HG03521 (cell line): ENCODE measurements around the gene KCP.

Source experiments
- ATAC-seq: cut with Tn5 transposase; IDR thresholded peaks from one replicate; pipeline ENCODE4 v1.9.1; 2021; ENCODE audit warnings: mild to moderate bottlenecking, moderate library complexity; ENCODE audit not compliant: unreplicated experiment

The KCP gene

DNA sequence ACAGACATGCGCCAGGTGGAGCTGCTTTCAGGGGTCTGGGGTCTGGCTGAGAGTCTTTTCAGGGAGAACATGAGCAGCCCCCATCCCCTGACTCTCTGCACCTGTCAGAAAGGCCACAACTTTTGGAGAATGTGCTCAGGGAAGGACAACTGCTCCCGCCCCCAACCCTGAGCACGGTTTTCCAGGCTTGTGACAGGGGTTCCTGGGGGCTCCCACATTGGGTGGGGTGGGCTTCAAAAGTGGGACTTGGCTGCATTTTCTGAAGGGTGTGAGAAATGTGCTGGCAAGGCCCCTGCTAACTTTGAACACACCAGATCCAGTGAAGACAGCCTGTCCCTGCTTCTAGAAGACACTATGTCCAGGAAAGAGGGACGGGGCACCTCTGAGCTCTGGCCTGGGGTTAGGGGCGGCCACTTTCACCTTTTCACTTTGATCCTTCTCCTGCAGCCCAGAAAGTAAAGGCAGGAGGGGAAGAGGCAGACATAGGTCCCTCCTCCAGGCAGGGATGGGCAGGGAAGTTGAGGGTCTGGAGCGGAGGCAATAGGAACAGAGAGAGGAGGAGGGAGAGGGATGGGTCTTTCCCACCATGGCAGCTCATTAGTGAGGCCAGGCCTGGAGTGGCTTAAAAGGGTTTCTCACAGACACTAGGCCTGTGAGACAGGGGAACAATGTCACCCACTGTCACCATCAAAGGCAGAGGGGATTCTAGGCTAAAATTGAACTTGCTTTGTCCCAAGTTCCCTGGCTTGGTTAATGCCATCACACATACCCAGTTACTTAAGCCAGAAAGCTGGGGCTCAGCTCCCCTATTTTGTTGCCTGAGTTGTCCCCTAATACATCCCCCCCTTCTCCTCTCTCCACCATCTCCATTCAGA lies 1.5 kb downstream of the KCP start:
- ATAC-seq, result no peak

- ATAC-seq, result no peak
Measured at GRCh38 chr7:128906766-128907559, 3.5 kb downstream of the KCP start.

GRCh38 chr7:128906001-128906765 lies 4.3 kb downstream of the KCP start:
- ATAC-seq, result no peak

- ATAC-seq, result no peak
Measured at GRCh38 chr7:128904381-128905197, 5.9 kb downstream of the KCP start.

DNA sequence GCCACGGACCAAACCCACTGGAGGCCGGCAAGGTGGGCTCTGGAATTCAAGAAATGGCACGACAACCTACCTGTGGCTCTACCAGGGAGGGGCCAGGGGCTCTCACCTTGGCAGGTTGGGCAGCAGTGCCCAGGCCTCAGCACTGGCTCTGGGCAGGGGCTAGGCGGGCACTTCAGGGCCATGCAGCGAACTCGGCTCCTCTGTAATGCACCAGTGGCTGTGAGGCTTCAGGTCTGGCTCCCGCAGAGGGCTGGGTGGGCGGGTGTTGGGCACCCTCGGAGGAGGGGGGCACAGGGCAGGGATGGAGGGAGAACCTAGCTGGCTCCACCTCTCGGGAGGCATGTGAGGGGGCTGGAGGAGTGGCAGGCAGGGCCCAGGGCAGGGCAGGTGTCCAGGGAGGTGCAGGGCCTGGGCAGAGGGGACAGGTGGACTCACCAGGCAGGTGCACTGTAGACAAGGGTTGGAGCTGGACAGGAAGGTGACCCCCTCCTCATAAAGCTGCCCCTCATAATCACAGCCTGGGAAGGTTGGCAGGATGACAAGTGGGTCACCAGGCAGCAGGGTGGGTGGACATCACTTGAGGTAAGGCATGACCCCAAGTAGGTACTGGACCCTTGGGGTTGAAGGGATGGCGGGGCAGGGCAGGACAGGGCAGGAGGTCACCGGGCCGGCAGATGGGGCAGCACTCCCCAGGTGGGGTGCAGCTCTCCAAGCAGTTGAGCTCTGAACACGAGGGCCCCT lies 6.7 kb downstream of the KCP start:
- ATAC-seq, result no peak

DNA sequence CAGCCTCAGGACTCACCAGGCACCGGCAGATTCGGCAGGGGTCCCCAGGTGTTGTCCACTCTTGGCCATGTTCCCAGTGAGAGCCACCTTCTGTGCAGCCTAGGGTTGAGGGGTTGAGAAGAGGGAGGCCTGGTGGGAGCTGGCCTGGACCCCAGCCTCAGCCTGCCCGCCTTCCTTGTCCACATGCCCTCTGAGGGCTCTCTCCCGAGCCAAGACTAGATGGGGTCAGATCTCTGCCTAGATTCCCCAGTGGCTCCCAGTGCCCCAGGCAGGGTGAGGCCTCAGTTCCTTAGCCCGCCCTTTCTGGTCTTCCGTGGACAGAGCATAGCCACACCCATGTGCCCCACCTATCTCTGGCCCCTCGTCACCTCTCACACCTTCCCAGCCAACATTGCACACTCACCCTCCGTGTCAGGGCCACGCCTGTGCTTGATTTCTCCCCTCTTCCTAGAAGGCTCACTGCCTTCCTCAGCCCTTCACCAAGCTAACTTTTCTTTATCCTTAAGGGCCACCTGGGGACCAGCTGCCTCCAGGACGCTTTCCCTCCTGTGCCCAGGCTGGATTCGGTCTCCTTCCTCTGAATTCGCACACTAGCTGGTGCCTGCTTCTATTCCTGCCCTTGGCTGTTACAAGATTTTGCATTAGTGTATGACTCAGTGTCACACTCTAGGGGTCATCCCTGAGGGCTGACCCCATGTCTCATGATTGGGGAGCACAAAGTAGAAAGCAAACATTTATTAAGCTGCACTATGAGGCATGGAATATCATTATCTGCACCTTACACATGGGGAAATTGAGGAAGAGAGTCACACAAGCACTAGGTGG lies 7.5 kb downstream of the KCP start:
- no peak for ATAC-seq

GRCh38 chr7:128900237-128900636 lies 10.3 kb downstream of the KCP start:
- no peak for ATAC-seq

- no peak for ATAC-seq
Measured at GRCh38 chr7:128899392-128899791, 11.1 kb downstream of the KCP start.

DNA sequence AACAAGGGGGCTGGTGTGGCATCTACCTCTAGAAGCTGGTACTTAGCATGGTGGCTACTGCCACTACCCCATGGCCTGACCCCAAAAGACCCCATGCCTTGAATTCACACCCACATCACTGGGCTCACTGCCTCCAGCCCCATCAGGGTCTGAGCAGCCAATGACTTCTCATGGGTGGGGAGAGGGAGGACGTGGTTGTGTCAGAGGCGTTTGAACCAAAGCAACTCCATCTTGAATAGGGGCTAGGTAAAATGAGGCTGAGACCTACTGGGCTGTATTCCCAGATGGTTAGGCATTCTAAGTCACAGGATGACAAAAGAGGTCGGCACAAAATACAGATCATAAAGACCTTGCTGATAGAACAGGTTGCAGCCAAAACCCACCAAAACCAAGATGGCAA lies 15.2 kb downstream of the KCP start:
- ATAC-seq, result no peak

DNA sequence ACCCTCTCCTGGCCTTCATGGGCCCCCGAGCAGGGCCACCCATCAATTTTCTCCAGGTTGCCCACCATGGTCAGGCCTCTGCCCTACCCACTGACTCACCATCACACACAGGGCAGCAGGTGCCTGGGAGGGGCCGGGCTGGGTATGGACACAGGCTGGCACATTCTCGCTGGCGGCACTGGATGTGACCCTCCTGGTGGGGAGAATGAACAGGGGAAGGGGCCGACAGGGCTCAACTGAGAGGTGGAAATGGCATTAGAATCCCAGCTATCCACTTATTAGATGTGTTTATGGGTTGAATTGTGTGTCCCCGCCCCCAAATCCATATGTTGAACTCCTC lies 16.4 kb downstream of the KCP start:
- no peak for ATAC-seq

GRCh38 chr7:128893251-128894100 lies 17.0 kb downstream of the KCP start:
- no peak for ATAC-seq

GRCh38 chr7:128892521-128893250 lies 17.8 kb downstream of the KCP start:
- no peak for ATAC-seq

DNA sequence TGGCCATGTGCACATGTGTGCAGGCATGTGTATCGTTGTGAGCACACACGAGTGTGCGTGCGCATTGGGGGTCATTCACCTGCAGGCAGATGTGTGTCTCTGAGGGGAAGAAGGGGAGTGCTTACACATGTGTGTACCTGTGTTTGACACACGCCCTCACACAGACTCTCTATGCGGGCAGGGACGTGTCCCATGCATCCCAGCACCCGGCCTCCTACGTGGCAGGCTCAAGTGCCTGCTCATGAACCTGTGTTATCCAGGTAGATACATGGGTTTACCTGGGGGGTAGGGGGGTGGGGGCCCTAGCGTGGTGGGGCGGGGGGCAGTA lies 18.6 kb downstream of the KCP start:
- no peak for ATAC-seq

DNA sequence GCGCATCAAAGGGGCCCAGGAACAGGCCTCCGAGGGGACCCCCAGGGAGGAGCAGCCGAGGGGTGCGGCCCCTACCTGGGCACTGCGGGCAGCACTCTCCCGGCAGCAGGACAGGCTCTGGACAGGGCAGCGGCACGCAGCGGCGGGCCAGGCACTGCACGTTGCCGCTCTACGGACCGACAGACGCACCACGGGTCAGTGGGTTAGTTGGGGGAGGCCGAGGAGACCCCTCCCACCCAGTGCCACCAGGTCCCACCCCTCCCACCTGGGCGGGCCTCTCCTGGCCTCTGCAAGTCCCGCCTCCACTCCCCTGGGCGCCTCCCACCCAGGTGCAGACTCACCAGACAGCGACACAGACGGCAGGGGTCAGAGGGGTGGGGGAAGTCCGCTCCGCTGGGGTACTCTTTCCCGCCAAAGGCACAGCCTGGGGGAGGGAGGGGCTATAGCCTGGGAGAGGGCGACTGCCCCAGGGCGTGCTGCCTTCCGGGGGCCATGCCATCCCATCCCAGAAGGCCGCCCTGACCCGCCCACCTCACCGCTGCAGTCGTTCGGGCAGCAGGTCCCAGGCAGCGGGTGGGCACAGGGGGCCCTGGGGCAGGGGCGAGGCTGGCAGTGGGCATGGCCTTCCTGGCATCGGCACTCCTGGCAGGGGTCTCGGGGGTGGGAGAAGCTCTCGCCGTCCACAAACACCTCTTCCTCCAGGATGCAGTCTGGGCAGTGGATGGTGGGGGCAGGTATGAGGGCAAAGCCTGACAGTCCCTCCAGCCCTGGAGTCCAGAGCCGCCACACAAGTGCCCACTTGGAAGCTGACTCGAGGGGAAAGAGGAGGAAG lies 19.2 kb downstream of the KCP start:
- ATAC-seq, result no peak

- ATAC-seq, result no peak
Measured at GRCh38 chr7:128890306-128891109, 20.0 kb downstream of the KCP start.

DNA sequence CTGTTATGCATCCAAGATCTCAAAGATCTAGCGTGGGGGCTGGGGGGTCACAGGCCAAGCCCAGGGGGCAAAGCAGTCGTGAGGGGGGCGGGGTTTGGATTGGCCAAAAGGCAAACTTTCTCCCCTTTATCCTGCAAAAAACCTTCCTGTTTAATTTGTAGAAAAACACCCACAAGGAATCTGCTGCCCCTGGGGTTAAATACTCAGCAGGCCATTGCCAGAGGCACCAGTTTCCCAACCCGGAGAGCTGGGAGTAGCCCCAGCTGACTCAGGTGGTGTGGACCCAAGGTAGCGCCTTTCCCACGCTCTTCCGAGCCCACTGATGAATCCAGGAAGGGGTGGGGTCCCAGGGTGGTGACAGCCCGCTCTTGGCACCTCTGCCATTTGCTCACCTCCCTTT lies 21.4 kb downstream of the KCP start:
- no peak for ATAC-seq
